C4-2B (cell line): Measurements from ENCODE around the gene LDHAL6B.

ENCODE experiments used
- CTCF ChIP-seq: fragments of 450-650 bp; conservative IDR thresholded peaks from 2 replicates; pipeline ENCODE4 v1.5.1; 2017; ENCODE audit warnings: mild to moderate bottlenecking
- ZFX ChIP-seq: fragments of 450-650 bp; IDR thresholded peaks from 2 replicates; pipeline ENCODE4 v1.6.1; 2017

- no peak for TF ChIP-seq CTCF
- TF ChIP-seq ZFX = no peak
Observed at GRCh38 chr15:59256482-59256881, 49.8 kb downstream of the LDHAL6B start.
